NCI-H2227 treated with DMSO at 0.1 percent for 48 hours (cell line): ENCODE measurements around the gene SPATA2L.
"Not testable (repeated sequence)": the region's sequence is repeated elsewhere in the genome, so short reads cannot be mapped to it uniquely, and the experiment has no call there.

ENCODE experiments used
- DNase-seq: peaks from one replicate; lab custom pipeline; 2025; lab: John Stamatoyannopoulos, UW

SPATA2L gene

DNA sequence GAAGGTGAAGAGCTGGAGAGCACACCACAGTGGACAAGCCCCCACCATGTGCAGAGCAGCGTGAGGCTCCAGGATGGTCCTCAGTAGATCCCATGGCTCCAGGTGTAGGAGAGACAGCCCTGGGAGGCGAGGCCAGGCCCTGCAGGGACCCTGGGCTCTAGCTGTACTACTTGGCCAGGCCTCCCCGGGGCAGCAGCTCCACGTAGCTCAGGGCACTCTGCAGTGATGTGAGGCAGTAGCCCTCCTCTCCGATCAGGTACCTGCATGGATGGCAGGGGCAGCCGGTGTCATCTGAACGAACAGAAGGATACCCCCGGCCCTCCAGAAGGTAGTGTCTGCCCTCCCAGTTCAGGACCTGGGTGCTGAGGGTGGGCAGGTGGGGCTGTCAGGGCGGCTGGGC, 6.2 kb upstream of the SPATA2L start:
- DNase-seq: no peak

GRCh38 chr16:89706518-89707260, 5.2 kb upstream of the SPATA2L start:
- no peak for DNase-seq

- no peak for DNase-seq
Observed at GRCh38 chr16:89705006-89705405, 3.5 kb upstream of the SPATA2L start.

DNA sequence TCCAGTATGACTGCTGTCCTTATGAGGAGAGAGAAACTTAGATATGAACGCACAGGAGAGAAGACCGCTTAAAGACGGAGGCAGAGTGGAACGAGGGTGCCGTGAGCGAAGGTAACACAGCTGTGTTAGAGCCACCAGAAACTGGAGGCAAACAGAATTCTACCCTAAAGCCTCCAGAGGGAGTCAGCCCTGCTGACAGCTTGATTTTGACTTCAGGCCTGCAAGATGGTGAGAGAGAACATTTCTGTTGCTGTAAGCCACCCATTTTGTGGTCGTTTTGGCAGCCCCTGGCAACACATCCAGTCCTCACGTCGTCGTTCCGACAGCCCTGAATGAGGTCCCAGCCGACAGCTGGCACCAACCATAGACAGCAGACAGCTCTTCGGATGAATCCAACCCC, 2.8 kb upstream of the SPATA2L start:
- DNase-seq: no peak

GRCh38 chr16:89700649-89701424, 668 bp downstream of the SPATA2L start:
- DNase-seq: peak; percentile 25

DNA sequence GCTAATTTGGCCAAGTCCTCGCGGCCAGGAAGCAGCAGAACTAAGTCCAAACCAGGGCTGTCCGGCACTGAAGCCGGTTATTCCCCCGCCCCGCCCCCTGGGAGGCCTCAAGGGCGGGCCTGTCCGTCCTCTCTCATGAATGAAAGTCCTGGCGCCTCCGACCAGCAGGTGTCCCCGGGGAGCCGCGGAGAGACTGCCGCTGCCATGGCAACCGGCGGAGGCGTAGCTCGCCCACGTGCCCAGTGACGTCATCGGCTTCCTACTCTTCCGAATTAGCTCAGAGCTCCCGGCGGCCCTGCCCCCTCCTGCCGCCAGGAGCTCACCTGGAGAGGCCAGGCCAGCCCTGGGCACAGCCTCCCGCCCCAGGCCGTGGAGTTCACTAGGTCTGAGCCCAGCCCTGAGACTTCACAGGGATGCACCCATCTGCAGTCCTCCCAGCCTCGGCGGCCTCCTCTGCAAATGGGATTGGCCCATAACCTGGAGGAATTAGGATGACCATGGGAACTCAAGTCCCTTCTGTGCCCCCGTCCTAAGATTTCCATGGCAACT, 1.3 kb downstream of the SPATA2L start:
- peak; percentile 83 for DNase-seq

GRCh38 chr16:89699629-89700099, 1.8 kb downstream of the SPATA2L start:
- not testable (repeated sequence) for DNase-seq

GRCh38 chr16:89698717-89699116, 2.8 kb downstream of the SPATA2L start:
- DNase-seq: not testable (repeated sequence)

GRCh38 chr16:89697616-89698331, 3.7 kb downstream of the SPATA2L start:
- DNase-seq: no peak

DNA sequence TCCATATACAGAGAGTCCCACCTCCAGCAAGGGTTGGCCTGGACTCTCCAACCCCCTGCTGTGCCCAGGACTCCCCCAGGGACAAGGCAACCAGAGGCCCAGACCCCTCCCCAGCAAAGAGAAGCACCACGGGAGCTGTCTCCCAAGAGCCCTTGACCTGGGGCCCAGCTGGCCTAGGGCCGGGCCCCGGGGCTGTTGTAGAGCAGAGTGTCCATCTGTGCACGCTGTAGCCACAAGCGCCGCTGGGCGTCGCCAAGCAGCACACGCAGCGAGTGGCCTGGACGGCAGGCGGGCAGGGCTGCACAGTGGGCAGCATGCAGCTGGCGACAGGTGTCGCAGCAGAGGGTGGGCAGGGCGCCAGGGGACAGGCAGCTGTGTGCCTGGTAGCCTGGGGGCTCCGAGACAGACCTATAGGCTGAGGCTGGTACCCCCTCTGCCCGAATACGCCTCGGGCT, 4.3 kb downstream of the SPATA2L start:
- DNase-seq: no peak

DNA sequence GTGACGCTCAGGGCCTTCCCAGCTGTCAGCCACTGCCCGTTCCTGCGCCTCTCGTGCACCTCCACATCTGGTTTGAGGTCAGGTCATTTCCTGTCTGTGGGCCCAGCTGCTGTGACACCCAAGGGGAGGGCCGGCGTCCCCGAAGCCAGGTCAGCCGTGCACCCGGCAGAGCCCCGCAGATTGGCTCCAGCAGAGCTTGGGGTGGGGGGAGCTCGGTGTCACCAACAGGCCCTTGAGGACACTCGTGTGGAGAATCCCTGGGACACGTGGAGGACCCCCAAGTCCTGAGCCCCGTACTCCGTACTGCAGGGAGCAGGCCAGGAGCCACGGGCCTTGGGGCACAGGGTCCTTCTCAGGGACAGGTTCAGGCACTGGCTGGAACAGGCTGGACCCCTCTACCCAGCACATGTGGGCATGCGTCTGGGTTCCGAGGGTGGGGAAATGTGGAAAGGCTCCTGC, 4.8 kb downstream of the SPATA2L start:
- DNase-seq: no peak

DNA sequence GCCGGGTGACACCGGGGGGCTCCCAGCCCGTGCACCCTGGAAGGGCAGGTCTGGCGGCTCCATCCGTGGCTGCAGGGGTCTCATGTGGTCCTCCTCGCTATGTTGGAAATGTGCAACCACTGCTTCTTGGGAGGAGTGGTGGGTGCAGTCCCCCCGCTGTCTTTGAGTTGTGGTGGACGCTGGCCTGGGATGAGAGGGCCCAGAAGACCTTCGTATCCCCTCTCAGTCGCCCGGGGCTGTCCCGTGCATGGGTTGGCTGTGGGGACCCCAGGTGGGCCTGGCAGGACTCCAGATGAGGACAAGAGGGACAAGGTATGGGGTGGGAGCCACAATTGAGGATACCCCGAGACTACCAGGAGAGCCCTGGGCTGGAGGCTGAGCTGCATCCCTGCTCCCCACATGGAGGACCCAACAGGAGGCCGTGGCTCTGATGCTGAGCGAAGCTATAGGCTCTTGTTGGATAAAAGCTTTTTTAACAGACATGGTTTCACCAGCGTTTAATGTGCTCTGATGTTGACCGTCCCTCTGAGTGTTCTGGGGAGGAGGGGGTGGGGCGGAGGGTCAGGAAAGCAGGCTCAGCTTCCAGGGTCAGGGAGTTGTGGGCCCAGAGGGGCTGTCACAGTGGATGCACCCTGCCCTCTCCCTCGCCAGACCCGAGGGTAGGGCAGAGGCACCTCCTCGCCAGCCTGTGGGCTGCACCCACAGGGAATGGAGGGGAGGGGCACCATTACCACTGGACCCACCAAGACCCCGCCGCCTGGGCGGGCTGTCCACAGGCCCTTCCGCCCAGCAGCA, 5.4 kb downstream of the SPATA2L start:
- no peak for DNase-seq

- DNase-seq: no peak
Observed at GRCh38 chr16:89695086-89695874, 6.2 kb downstream of the SPATA2L start.

GRCh38 chr16:89694784-89695085, 6.8 kb downstream of the SPATA2L start:
- DNase-seq: not testable (repeated sequence)

DNA sequence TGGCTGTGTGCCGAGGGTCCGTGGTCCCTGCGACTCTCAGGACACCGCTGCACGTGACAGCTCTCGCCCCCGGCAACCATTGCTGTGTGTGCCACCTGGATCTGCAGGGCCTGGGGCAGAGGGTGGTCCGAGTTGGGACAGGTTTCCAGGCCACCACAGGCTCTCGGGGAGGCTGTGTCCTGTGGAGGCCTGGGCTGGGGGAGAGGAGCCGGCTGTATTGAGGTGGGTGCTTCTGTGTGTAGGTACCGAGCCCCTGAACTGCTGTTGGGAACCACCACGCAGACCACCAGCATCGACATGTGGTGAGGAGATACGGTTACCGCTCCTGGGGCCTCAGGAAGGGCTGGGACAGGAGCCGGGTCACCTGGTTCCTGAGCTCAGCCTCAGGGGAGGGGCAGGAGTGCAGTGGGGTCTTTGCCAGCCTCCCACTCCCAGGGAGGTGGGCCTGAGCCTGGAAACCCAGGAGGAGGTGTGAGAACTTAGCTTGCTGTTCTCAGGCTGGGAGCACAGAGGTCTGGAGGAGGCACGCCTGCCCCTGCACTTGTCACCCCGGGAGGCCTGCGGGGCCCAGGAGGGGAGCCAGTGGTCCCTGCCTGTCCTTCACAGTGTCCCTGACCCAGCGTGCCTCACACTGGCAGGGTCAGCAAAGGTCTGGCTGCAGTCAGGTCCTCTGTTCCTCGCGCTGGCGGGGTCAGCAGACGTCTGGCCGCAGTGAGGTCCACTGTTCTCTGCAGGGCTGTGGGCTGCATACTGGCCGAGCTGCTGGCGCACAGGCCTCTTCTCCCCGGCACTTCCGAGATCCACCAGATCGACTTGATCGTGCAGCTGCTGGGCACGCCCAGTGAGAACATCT, 7.3 kb downstream of the SPATA2L start:
- DNase-seq: no peak

GRCh38 chr16:89693289-89693731, 8.2 kb downstream of the SPATA2L start:
- DNase-seq: no peak

- DNase-seq: no peak
Observed at GRCh38 chr16:89691986-89692569, 9.4 kb downstream of the SPATA2L start.

DNA sequence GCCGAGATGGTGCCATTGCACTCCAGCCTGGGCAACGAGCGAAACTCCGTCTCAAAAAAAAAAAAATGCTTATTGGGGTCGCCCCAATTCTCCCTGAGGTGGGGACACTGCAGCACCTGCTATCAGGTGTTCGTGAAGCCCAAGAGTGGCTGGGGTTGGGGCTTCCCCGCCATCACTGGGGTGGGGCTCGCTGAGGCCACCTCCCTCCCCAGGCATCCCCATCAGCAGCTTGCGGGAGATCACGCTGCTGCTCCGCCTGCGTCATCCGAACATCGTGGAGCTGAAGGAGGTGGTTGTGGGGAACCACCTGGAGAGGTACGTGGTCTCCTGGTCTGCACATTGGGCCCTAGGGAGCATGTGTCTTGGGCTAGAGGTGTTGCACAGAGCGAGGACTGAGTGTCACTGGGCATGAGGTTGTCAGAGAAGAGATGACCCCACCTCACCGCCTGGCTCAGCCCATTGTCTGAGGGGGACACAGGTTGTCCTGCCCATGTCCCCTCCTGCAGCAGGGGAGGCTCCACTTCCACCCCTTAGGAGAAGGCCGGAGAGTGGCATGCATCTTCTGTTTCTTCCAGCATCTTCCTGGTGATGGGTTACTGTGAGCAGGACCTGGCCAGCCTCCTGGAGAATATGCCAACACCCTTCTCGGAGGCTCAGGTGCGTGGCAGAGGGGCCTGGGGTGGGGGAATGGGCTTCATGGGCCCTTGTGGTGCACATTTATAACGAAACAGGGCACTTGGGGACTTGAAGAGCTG, 10.1 kb downstream of the SPATA2L start:
- no peak for DNase-seq
